Thyroid gland (tissue), 4 donors: Measurements from ENCODE around the gene RAP1GAP2. TPM values are rescaled to one million over a fixed set of nuclear protein-coding genes. Genes with fewer than 3 reads are reported as not detected.

ENCODE experiments used
- DNase-seq, 2 donors: peaks; one replicate each; pipeline ENCODE4 v3.0.0-alpha.2; 2019
- H3K27ac ChIP-seq, 3 donors: fragments of 200-600 bp; sonication (generic); 1 replicate in 2 of 3; 2 replicates in 1 of 3; pipeline ENCODE4 v1.5.1; 2016 to 2019; ENCODE audit warnings: mild to moderate bottlenecking in 1 of 3, moderate library complexity in 1 of 3
- H3K27me3 ChIP-seq: fragments of 200-600 bp; sonication (generic); one replicate; pipeline ENCODE4 v1.5.1; 2019
- H3K36me3 ChIP-seq, 2 donors: fragments of 200-600 bp; sonication (generic); one replicate each; pipeline ENCODE4 v1.5.1; 2016 to 2019
- H3K4me1 ChIP-seq, 2 donors: fragments of 200-600 bp; sonication (generic); one replicate each; pipeline ENCODE4 v1.5.1; 2017 to 2019
- H3K4me3 ChIP-seq, 3 donors: fragments of 200-600 bp; sonication (generic); replicated peaks in 1 of 3; 1 replicate in 2 of 3; 2 replicates in 1 of 3; pipeline ENCODE4 v1.5.1; 2016; ENCODE audit warnings: mild to moderate bottlenecking in 1 of 3
- H3K9me3 ChIP-seq: fragments of 200-600 bp; sonication (generic); one replicate; pipeline ENCODE4 v1.5.1; 2017
- POLR2A ChIP-seq, 2 donors: fragments of 450-650 bp; IDR thresholded peaks; one replicate each; pipeline ENCODE4 v1.6.1; 2017; ENCODE audit warnings: antibody characterized with exemption in 2 of 2, mild to moderate bottlenecking in 2 of 2, moderate library complexity in 1 of 2
- WGBS, 2 donors: methylation state at CpG; one replicate each; pipeline ENCODE4 v1.1.5; 2017; 5-methylcytosine and 5-hydroxymethylcytosine counted together
- intact Hi-C: fragments of 100-400 bp; cut with DNase I; formaldehyde crosslinking; loops from one replicate; pipeline ENCODE4 v1.15.1; 2023
- total RNA-seq, 4 donors: library from RNA; depleted of rRNA; stranded (reverse); fragments of >200 nt; gene quantifications; one replicate each; pipeline ENCODE4 v1.2.3, GENCODE V29; 2016
- TF ChIP-seq, protein P1 (sequence below), 6 experiments: fragments of 200-600 bp in 3 of 6; fragments of 450-650 bp in 3 of 6; sonication (generic) in 3 of 6; IDR thresholded peaks; one replicate each; pipeline ENCODE4 v1.5.1; 2016 to 2019; ENCODE audit warnings: antibody characterized with exemption in 6 of 6, mild to moderate bottlenecking in 2 of 6, inconsistent platforms in 1 of 6, moderate library complexity in 1 of 6

Gene RAP1GAP2
- total RNA-seq, 4 donors from 2014 or later, result 5.9 to 8.4 (median 6.8) TPM

DNA sequence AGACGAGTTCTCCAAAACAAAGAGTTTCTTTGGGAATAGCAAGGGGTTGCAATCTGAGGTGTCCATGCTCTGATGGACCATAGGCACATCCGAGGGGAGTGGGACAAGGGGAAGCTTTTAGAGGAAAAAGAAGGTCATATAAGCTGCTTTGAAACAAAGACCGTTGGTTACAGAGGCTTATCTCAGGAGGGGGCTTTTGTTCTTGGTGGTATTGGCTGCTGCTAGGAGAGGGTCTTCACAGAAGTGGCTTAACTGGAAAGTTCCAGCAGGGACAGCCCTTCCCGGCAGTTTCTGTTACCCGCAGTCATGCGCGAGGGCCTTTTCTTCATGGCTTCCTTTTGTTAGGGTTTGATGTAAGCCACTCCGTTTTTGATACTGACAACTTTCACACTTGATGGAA is 76.0 kb downstream of the RAP1GAP2 start:
- Histone ChIP-seq H3K4me1 (peaks cover 0 to 7% of the 10 kb centered on the region in 2 donors), H3K9me3 (no peaks in the 10 kb centered on the region), H3K36me3 (no peaks in the 10 kb centered on the region), H3K27me3 (no peaks in the 10 kb centered on the region), H3K27ac (no peak overlapping the region), H3K4me3 (no peak overlapping the region)
- 72% methylated on average over 8 of the region's 8 CpGs for WGBS, 2 donors
- DNase-seq, result no peak
- intact Hi-C loops, result no loop called here
- TF ChIP-seq, protein P1, sequence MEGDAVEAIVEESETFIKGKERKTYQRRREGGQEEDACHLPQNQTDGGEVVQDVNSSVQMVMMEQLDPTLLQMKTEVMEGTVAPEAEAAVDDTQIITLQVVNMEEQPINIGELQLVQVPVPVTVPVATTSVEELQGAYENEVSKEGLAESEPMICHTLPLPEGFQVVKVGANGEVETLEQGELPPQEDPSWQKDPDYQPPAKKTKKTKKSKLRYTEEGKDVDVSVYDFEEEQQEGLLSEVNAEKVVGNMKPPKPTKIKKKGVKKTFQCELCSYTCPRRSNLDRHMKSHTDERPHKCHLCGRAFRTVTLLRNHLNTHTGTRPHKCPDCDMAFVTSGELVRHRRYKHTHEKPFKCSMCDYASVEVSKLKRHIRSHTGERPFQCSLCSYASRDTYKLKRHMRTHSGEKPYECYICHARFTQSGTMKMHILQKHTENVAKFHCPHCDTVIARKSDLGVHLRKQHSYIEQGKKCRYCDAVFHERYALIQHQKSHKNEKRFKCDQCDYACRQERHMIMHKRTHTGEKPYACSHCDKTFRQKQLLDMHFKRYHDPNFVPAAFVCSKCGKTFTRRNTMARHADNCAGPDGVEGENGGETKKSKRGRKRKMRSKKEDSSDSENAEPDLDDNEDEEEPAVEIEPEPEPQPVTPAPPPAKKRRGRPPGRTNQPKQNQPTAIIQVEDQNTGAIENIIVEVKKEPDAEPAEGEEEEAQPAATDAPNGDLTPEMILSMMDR (IDR thresholded peaks at IDR 0.05), result no peak

DNA sequence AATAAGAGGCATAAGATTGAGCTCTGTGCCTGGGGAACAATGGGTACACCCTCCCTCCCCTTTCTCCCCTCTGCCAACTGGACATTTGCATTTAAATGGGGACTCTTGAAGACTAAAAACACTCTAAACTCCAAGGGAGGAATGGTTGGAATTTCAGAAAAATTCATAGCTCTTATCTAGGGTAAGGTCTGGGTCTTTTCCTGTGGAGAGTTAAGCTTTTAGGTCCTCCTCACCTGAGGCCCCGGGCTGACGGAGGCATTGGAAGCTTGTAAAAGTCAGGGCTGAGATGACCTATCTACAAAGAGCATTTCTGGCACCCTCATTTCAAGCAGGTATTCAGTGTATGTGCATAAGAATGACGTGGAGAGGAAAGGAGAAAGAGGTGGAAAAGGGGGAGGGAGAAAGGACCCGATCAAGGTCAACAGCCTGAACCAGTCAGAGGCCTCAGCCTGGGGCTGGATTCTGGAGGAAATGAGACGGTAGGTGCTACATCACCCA is 78.0 kb downstream of the RAP1GAP2 start:
- H3K4me3 ChIP-seq, result no peak overlapping the region
- H3K27ac ChIP-seq, result peak overlapping the region in 2 of 3 donors; percentile 22 to 26
- H3K36me3 ChIP-seq, result no peaks in the 10 kb centered on the region
- intact Hi-C loops, result no loop called here
- no peaks in the 10 kb centered on the region for H3K9me3 ChIP-seq
- no peak for DNase-seq
- H3K27me3 ChIP-seq, result no peaks in the 10 kb centered on the region
- WGBS, 2 donors, result 25% methylated on average over 5 of the region's 5 CpGs
- TF ChIP-seq POLR2A (IDR thresholded peaks at IDR 0.05), result no peak
- TF ChIP-seq, protein P1 (IDR thresholded peaks at IDR 0.05), result no peak
- H3K4me1 ChIP-seq, result peaks cover 0 to 7% of the 10 kb centered on the region in 2 donors

DNA sequence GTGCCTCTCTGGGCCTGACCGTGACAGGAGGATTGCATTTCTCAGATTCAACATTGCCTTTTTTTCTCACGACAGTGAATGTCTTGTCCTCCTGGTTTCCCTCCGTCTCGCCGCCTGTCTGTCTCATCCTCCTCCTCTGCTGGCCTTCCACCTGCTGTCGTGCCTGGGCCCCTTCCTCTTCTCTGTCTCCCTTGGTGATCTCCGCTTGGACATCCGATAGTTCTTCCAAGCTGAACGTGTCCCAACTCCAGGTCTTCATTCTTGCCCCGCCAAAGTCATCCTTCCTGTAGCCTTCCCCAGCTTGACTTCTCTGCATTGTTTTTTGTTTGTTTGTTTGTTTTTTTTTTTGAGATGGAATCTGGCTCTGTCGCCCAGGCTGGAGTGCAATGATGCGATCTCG is 79.4 kb downstream of the RAP1GAP2 start:
- 90 to 94% methylated on average over 13 of the region's 13 CpGs for WGBS, 2 donors
- intact Hi-C loops, result no loop called here

DNA sequence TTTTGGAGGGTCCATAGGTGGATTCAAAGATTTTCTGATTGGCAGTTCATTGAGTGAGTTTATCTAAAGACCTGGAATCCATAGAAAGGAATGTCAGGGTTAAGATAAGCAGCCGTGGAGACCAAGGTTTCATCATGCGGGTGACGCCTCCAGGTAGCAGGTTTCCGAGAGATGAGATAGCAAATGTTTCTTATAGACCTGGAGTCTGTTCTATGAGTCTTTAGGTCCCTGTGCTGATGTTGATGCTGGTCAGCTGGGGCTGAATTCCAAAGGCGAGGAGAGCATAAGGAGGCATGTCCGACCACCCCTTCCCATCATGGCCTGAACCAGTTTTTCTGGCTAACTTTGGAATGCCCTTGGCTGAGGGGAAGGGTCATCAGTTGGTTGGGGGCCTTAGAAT is 80.2 kb downstream of the RAP1GAP2 start:
- H3K9me3 ChIP-seq, result no peaks in the 10 kb centered on the region
- H3K27me3 ChIP-seq, result no peaks in the 10 kb centered on the region
- no peak for TF ChIP-seq POLR2A (IDR thresholded peaks at IDR 0.05)
- TF ChIP-seq, protein P1 (IDR thresholded peaks at IDR 0.05), result no peak
- H3K4me1 ChIP-seq, result peaks cover 0 to 7% of the 10 kb centered on the region in 2 donors
- no peaks in the 10 kb centered on the region for H3K36me3 ChIP-seq
- no peak for DNase-seq
- intact Hi-C loops, result no loop called here
- WGBS, 2 donors, result 73 to 81% methylated on average over 6 of the region's 6 CpGs
- H3K27ac ChIP-seq, result no peak overlapping the region
- H3K4me3 ChIP-seq, result no peak overlapping the region

More for the DNA sequence above, 79.4 kb downstream of the RAP1GAP2 start:
- TF ChIP-seq POLR2A (IDR thresholded peaks at IDR 0.05), result no peak
- TF ChIP-seq, protein P1 (IDR thresholded peaks at IDR 0.05), result no peak
- Histone ChIP-seq H3K27me3 (no peaks in the 10 kb centered on the region), H3K4me3 (no peak overlapping the region), H3K9me3 (no peaks in the 10 kb centered on the region), H3K27ac (no peak overlapping the region), H3K4me1 (peaks cover 0 to 7% of the 10 kb centered on the region in 2 donors), H3K36me3 (no peaks in the 10 kb centered on the region)
- no peak for DNase-seq

DNA sequence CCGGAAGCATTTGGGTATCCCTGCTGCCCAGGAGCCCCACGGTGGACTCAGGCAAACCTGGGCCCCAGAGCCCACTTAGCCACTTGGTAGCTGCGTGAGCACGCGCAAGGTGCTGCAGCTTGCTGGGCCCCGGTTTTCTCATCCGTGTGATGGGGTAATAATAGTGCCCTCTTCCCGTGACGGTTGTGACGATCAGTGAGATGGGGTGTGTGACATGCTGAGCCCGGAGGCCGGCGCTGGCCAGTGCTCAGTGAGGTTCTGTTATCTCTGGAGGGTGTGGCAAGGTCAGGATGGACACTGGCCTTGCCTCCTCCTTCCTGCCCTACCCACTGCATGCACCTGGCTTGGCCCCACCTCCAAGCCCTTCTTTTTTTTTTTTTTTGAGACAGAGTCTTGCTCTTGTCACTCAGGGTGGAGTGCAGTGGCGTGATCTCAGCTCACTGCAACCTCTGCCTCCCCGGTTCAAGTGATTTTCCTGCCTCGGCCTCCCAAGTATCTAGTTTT is 82.6 kb downstream of the RAP1GAP2 start:
- no peaks in the 10 kb centered on the region for H3K36me3 ChIP-seq
- H3K4me3 ChIP-seq, result no peak overlapping the region
- H3K27me3 ChIP-seq, result no peaks in the 10 kb centered on the region
- DNase-seq, result no peak
- no peak overlapping the region for H3K27ac ChIP-seq
- 90 to 95% methylated on average over 10 to 15 of the region's 16 CpGs for WGBS, 2 donors
- TF ChIP-seq, protein P1 (IDR thresholded peaks at IDR 0.05), result no peak
- no peak for TF ChIP-seq POLR2A (IDR thresholded peaks at IDR 0.05)
- no peaks in the 10 kb centered on the region for H3K9me3 ChIP-seq
- intact Hi-C loops, result no loop called here
- peaks cover 0 to 5% of the 10 kb centered on the region in 2 donors for H3K4me1 ChIP-seq
